ENCODE results near the gene ZGRF1.
"Not testable (repeated sequence)": the region's sequence is repeated elsewhere in the genome, so short reads cannot be mapped to it uniquely, and the experiment has no call there.

The ZGRF1 gene

GRCh38 chr4:112515198-112516065 lies 121.3 kb downstream of the ZGRF1 start:
- DNase-seq (ENCODE audit: low read depth, low spot score): peak; percentile 71

GRCh38 chr4:112514647-112515197 lies 122.0 kb downstream of the ZGRF1 start:
- no peak for DNase-seq (ENCODE audit: low read depth, low spot score)

GRCh38 chr4:112513971-112514646 lies 122.6 kb downstream of the ZGRF1 start:
- DNase-seq (ENCODE audit: low read depth, low spot score): no peak

- no peak for DNase-seq (ENCODE audit: low read depth, low spot score)
These were observed 124.9 kb downstream of the ZGRF1 start for GRCh38 chr4:112511803-112512118.

GRCh38 chr4:112511093-112511802 lies 125.5 kb downstream of the ZGRF1 start:
- peak; percentile 19 for DNase-seq (ENCODE audit: low read depth, low spot score)

- DNase-seq (ENCODE audit: low read depth, low spot score): peak; percentile 39
These were observed 126.2 kb downstream of the ZGRF1 start for GRCh38 chr4:112510291-112511092.

GRCh38 chr4:112509243-112510141 lies 127.2 kb downstream of the ZGRF1 start:
- peak; percentile 55 for DNase-seq (ENCODE audit: low read depth, low spot score)

GRCh38 chr4:112508356-112508755 lies 128.4 kb downstream of the ZGRF1 start:
- no peak for DNase-seq (ENCODE audit: low read depth, low spot score)

- no peak for DNase-seq (ENCODE audit: low read depth, low spot score)
These were observed 131.9 kb downstream of the ZGRF1 start for GRCh38 chr4:112504807-112505206.

- DNase-seq (ENCODE audit: low read depth, low spot score): no peak
These were observed 133.8 kb downstream of the ZGRF1 start for GRCh38 chr4:112502871-112503270.

GRCh38 chr4:112492321-112492720 lies 144.4 kb downstream of the ZGRF1 start:
- DNase-seq (ENCODE audit: low read depth, low spot score): peak; percentile 75

- not testable (repeated sequence) for DNase-seq (ENCODE audit: low read depth, low spot score)
These were observed 145.9 kb downstream of the ZGRF1 start for GRCh38 chr4:112490808-112491207.
